H1 (cell line): ENCODE data around the gene KLHL10. TPM values are rescaled to one million over a fixed set of nuclear protein-coding genes. Genes with fewer than 3 reads are reported as not detected.

Experiments used
- CTCF ChIA-PET: fragments of 300-600 bp; sonication (Branson Sonifier 250); formaldehyde crosslinking; loops from one replicate; lab custom pipeline; 2021; ENCODE audit not compliant: partially characterized antibody; lab: Charles Lee
- POLR2A ChIA-PET: fragments of 300-600 bp; sonication (Branson Sonifier 250); formaldehyde crosslinking; loops from one replicate; lab custom pipeline; 2021; ENCODE audit warnings: inconsistent platforms; ENCODE audit not compliant: partially characterized antibody; lab: Charles Lee
- DNase-seq, 2 experiments: peaks; one replicate each; pipeline versions ENCODE4 v3.0.0 to v3.0.0-alpha.2; 2010 to 2022; ENCODE audit warnings: low spot score in 2 of 2, low read depth in 1 of 2, mixed read lengths in 1 of 2
- FAIRE-seq: peaks from 2 replicates; lab custom pipeline; 2011; peaks lifted over from hg19 to GRCh38; lab: Jason Lieb, UNC
- H2AFZ ChIP-seq: 2 replicates; pipeline ENCODE4 v1.8.1; 2012; ENCODE audit warnings: low read length, inconsistent platforms
- H2AK5ac ChIP-seq: 2 replicates; pipeline ENCODE4 v1.6.1; 2013; ENCODE audit warnings: low read depth, low read length
- H2BK120ac ChIP-seq: replicated peaks from 2 replicates; pipeline ENCODE3; 2013; ENCODE audit warnings: low read depth, low read length, inconsistent platforms
- H2BK12ac ChIP-seq: 2 replicates; pipeline ENCODE4 v1.6.1; 2013; ENCODE audit warnings: low read depth, low read length
- H2BK15ac ChIP-seq: 2 replicates; pipeline ENCODE4 v1.6.1; 2013; ENCODE audit warnings: low read length
- H2BK20ac ChIP-seq: 2 replicates; pipeline ENCODE4 v1.6.1; 2013; ENCODE audit warnings: low read length
- H2BK5ac ChIP-seq: 2 replicates; pipeline ENCODE4 v1.6.1; 2013; ENCODE audit warnings: low read depth, low read length
- H3K14ac ChIP-seq: 2 replicates; pipeline ENCODE4 v1.6.1; 2013; ENCODE audit warnings: inconsistent platforms; ENCODE audit not compliant: insufficient read length
- H3K18ac ChIP-seq: 2 replicates; pipeline ENCODE4 v1.6.1; 2013; ENCODE audit warnings: low read length; ENCODE audit errors: extremely low read depth
- H3K23ac ChIP-seq: 2 replicates; pipeline ENCODE4 v1.6.1; 2013; ENCODE audit warnings: inconsistent platforms; ENCODE audit not compliant: insufficient read length
- H3K23me2 ChIP-seq: 2 replicates; pipeline ENCODE4 v1.6.1; 2013; ENCODE audit warnings: low read depth, low read length
- H3K27ac ChIP-seq: 2 replicates; pipeline ENCODE4 v1.6.1; 2011; ENCODE audit warnings: low read depth, low read length, inconsistent platforms
- H3K27me3 ChIP-seq, 4 experiments: replicated peaks in 1 of 4; 1 replicate in 1 of 4; 2 replicates in 3 of 4; pipeline versions ENCODE4 v1.6.1 to v1.8.1; 2011 to 2013; ENCODE audit warnings: low read length in 3 of 4, mild to moderate bottlenecking in 3 of 4, inconsistent platforms in 2 of 4, mixed read lengths in 2 of 4, moderate library complexity in 1 of 4; ENCODE audit not compliant: control insufficient read depth in 3 of 4, insufficient read depth in 3 of 4; ENCODE audit errors: extremely low read depth in 1 of 4
- H3K36me3 ChIP-seq, 4 experiments: 2 replicates each; pipeline versions ENCODE4 v1.6.1 to v1.8.1; 2011 to 2013; ENCODE audit warnings: mild to moderate bottlenecking in 4 of 4, low read length in 3 of 4, moderate library complexity in 2 of 4, control low read depth in 1 of 4, inconsistent platforms in 1 of 4; ENCODE audit not compliant: insufficient read depth in 4 of 4, control insufficient read depth in 2 of 4
- H3K4ac ChIP-seq: replicated peaks from 2 replicates; pipeline ENCODE3; 2013; ENCODE audit warnings: low read length, low read depth, mixed read lengths, inconsistent platforms; ENCODE audit not compliant: insufficient read length
- H3K4me1 ChIP-seq, 4 experiments: replicated peaks in 1 of 4; 1 replicate in 1 of 4; 2 replicates in 3 of 4; pipeline versions ENCODE4 v1.6.1 to v1.8.1; 2011 to 2013; ENCODE audit warnings: low read length in 3 of 4, inconsistent platforms in 2 of 4, mixed read lengths in 1 of 4; ENCODE audit not compliant: insufficient read depth in 4 of 4, control insufficient read depth in 3 of 4
- H3K4me2 ChIP-seq, 2 experiments: 2 replicates each; pipeline versions ENCODE4 v1.6.1 to v1.8.1; 2011 to 2013; ENCODE audit warnings: low read depth in 2 of 2, low read length in 2 of 2, control low read depth in 1 of 2, inconsistent platforms in 1 of 2, mild to moderate bottlenecking in 1 of 2; ENCODE audit not compliant: insufficient read depth in 1 of 2
- H3K4me3 ChIP-seq, 4 experiments: fragments of 200-600, 300-600 bp in 1 of 4; sonication (generic), shearing (Covaris generic), sonication (Bioruptor Twin) in 1 of 4; 2 replicates each; pipeline versions ENCODE4 v1.5.1 to v1.8.1; 2011 to 2016; ENCODE audit warnings: low read length in 4 of 4, low read depth in 3 of 4, control low read depth in 2 of 4, inconsistent platforms in 2 of 4, mild to moderate bottlenecking in 2 of 4, mixed read lengths in 1 of 4, moderate library complexity in 1 of 4; ENCODE audit not compliant: insufficient read depth in 2 of 4; ENCODE audit errors: extremely low read depth in 1 of 4
- H3K56ac ChIP-seq: replicated peaks from 2 replicates; pipeline ENCODE3; 2013; ENCODE audit warnings: low read depth, mild to moderate bottlenecking, mixed read lengths, low read length, inconsistent platforms; ENCODE audit not compliant: insufficient read length
- H3K79me1 ChIP-seq: 2 replicates; pipeline ENCODE4 v1.6.1; 2013; ENCODE audit warnings: low read depth, low read length, control low read depth
- H3K79me2 ChIP-seq, 2 experiments: 2 replicates each; pipeline versions ENCODE4 v1.6.1 to v1.8.1; 2012 to 2013; ENCODE audit warnings: low read length in 2 of 2, mild to moderate bottlenecking in 2 of 2, inconsistent platforms in 1 of 2; ENCODE audit not compliant: insufficient read depth in 2 of 2, control insufficient read depth in 1 of 2
- H3K9ac ChIP-seq, 4 experiments: replicated peaks in 1 of 4; 1 replicate in 1 of 4; 2 replicates in 3 of 4; pipeline versions ENCODE4 v1.6.1 to v1.8.1; 2011 to 2013; ENCODE audit warnings: low read depth in 3 of 4, low read length in 3 of 4, control low read depth in 2 of 4, mild to moderate bottlenecking in 2 of 4, moderate library complexity in 2 of 4, inconsistent platforms in 1 of 4; ENCODE audit errors: extremely low read depth in 1 of 4
- H3K9me3 ChIP-seq, 2 experiments: 2 replicates each; pipeline versions ENCODE4 v1.6.1 to v1.8.1; 2012 to 2013; ENCODE audit warnings: mild to moderate bottlenecking in 2 of 2, moderate library complexity in 2 of 2, control low read depth in 1 of 2, inconsistent platforms in 1 of 2, low read depth in 1 of 2, low read length in 1 of 2, mixed read lengths in 1 of 2; ENCODE audit not compliant: insufficient read depth in 2 of 2
- H4K20me1 ChIP-seq, 2 experiments: replicated peaks in 1 of 2; 2 replicates each; pipeline versions ENCODE3 to v1.8.1; 2011 to 2013; ENCODE audit warnings: inconsistent platforms in 2 of 2, low read length in 2 of 2, mild to moderate bottlenecking in 1 of 2; ENCODE audit not compliant: insufficient read depth in 2 of 2, control insufficient read depth in 1 of 2
- H4K5ac ChIP-seq: 2 replicates; pipeline ENCODE4 v1.6.1; 2013; ENCODE audit warnings: low read length, low read depth, mixed read lengths, inconsistent platforms; ENCODE audit not compliant: insufficient read length
- H4K8ac ChIP-seq: 2 replicates; pipeline ENCODE4 v1.8.0; 2013; ENCODE audit warnings: mild to moderate bottlenecking, moderate library complexity, low read length, inconsistent platforms; ENCODE audit not compliant: insufficient read depth; ENCODE audit errors: extremely low read depth
- H4K91ac ChIP-seq: replicated peaks from 2 replicates; pipeline ENCODE3; 2013; ENCODE audit warnings: low read length, mixed read lengths, inconsistent platforms; ENCODE audit not compliant: insufficient read length
- SIN3A ChIP-seq, 2 experiments: IDR thresholded peaks in 1 of 2; conservative IDR thresholded peaks in 1 of 2; 2 replicates each; pipeline ENCODE4 v1.6.1; 2011 to 2012; ENCODE audit warnings: low read length in 2 of 2, improper control_type of control experiment in 1 of 2, low read depth in 1 of 2, mild to moderate bottlenecking in 1 of 2
- WGBS, 2 experiments: shearing (Covaris generic) in 1 of 2; methylation state at CpG; one replicate each; pipeline versions ENCODE4 v1.1.6 to v1.1.7; 2013 to 2015; ENCODE audit warnings: low lambda C conversion rate in 2 of 2, mixed read lengths in 2 of 2, inconsistent platforms in 1 of 2, low coverage in 1 of 2, missing lambda C conversion rate in 1 of 2; ENCODE audit not compliant: insufficient replicate concordance in 2 of 2, insufficient coverage in 1 of 2, insufficient read length in 1 of 2; ENCODE audit errors: extremely low coverage in 1 of 2, missing lambda C conversion rate in 1 of 2; 5-methylcytosine and 5-hydroxymethylcytosine counted together
- polyA plus RNA-seq, 7 experiments: library from polyadenylated mRNA; depleted of rRNA in 3 of 7; stranded (reverse) in 5 of 7; unstranded in 2 of 7; fragments of >200 nt in 5 of 7; fragments of 200-250 nt in 2 of 7; gene quantifications; 1 replicate in 5 of 7; 2 replicates in 1 of 7; 4 replicates in 1 of 7; pipeline versions ENCODE4 v1.2.1 to v1.2.3, GENCODE V29; 2011 to 2013; ENCODE audit warnings: missing spikeins in 2 of 7, mixed read lengths in 2 of 7
- total RNA-seq: library from RNA; stranded (reverse); fragmentation: NEBNext Ultra II Directional; extraction: Animal tissue kit (Norgen Biotek cat#: 25700); gene quantifications from 2 replicates; pipeline ENCODE4 v1.2.1, GENCODE V29; 2021
- TF ChIP-seq, protein P1 (sequence below): IDR thresholded peaks from 2 replicates; pipeline ENCODE4 v1.6.1; 2012; ENCODE audit warnings: inconsistent platforms

Gene KLHL10
- total and polyA plus RNA-seq, 2 of the 8 experiments (the other 6 are each of a cell fraction or from before 2014, with no cell fraction given) = 0.19 to 0.26 TPM

DNA sequence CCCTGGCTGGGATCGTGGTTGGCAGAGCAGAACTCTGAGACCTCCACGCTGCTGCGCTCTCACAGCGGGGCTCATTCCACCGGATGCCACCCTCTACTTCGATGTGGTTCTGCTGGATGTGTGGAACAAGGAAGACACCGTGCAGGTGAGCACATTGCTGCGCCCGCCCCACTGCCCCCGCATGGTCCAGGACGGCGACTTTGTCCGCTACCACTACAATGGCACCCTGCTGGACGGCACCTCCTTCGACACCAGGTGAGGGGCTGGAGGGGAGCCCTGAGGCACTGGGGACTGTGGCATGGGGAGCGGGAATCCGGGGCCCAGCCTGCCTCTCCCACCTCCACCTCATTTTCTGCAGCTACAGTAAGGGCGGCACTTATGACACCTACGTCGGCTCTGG is 19.6 kb upstream of the KLHL10 start:
- Histone ChIP-seq H3K9ac (no peak overlapping the region), H3K4me1 (peaks cover 0 to 32% (median 17%) of the 10 kb centered on the region in 4 experiments; a peak in 6 of 7 replicates), H3K9me3 (no peaks in the 10 kb centered on the region), H2AK5ac (no peak overlapping the region), H4K8ac (no peak overlapping the region), H2BK120ac (no peak overlapping the region), H2BK20ac (no peak overlapping the region), H3K23ac (no peak overlapping the region), H4K5ac (no peak overlapping the region), H3K4me3 (no peak overlapping the region), H3K4me2 (no peak overlapping the region), H2BK5ac (no peak overlapping the region; the same call in 1 of the 2 replicates), H4K20me1 (peaks cover 0 to 9% of the 10 kb centered on the region in 2 experiments), H3K36me3 (peaks cover 2 to 29% (median 5%) of the 10 kb centered on the region in 4 experiments; a peak in 3 of 8 replicates), H3K56ac (no peak overlapping the region), H3K79me1 (peaks cover 15% of the 10 kb centered on the region), H3K14ac (no peak overlapping the region), H3K79me2 (peaks cover 0 to 28% of the 10 kb centered on the region in 2 experiments; a peak in 2 of 4 replicates), H2BK15ac (no peak overlapping the region), H3K27me3 (no peaks in the 10 kb centered on the region), H3K23me2 (peaks cover 9% of the 10 kb centered on the region), H3K18ac (no peak overlapping the region), H3K4ac (no peak overlapping the region), H3K27ac (no peak overlapping the region), H4K91ac (no peak overlapping the region), H2AFZ (no peak overlapping the region), H2BK12ac (no peak overlapping the region)
- WGBS, 2 experiments = 91% methylated on average over 20 of the region's 20 CpGs; no CpG with 5 or more reads in 1 of the 2 experiments
- no peak for DNase-seq
- CTCF ChIA-PET = no interaction called here
- FAIRE-seq = no peak
- TF ChIP-seq, protein P1, sequence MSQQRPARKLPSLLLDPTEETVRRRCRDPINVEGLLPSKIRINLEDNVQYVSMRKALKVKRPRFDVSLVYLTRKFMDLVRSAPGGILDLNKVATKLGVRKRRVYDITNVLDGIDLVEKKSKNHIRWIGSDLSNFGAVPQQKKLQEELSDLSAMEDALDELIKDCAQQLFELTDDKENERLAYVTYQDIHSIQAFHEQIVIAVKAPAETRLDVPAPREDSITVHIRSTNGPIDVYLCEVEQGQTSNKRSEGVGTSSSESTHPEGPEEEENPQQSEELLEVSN = 0 out of 2 replicates have a peak, but pooled peaks have one; percentile 23
- no peak for TF ChIP-seq SIN3A (conservative IDR thresholded peaks at IDR 0.05 in 1 of 2, IDR thresholded peaks at IDR 0.05 in 1 of 2; ENCODE audit: low read depth in 1 of 2, low read length in 2 of 2)
- POLR2A ChIA-PET = interaction anchor here (0.6 to 1.1 kb wide), 2 partner anchors 49 to 1653 kb away, joined by 3 to 5 read pairs; no protein-coding TSS in a partner anchor
